Activated CD4-positive, alpha-beta T cell treated with anti-CD3 and anti-CD28 coated beads, Interleukin-2, amount 50 U/mL, for 1 hour (primary cell): Measurements from ENCODE around the gene FAM210B.
"Not testable (repeated sequence)": the region's sequence is repeated elsewhere in the genome, so short reads cannot be mapped to it uniquely, and the experiment has no call there.

Experiments
- DNase-seq: peaks from one replicate; pipeline ENCODE4 v3.0.0-alpha.2; 2020

Gene FAM210B

DNA sequence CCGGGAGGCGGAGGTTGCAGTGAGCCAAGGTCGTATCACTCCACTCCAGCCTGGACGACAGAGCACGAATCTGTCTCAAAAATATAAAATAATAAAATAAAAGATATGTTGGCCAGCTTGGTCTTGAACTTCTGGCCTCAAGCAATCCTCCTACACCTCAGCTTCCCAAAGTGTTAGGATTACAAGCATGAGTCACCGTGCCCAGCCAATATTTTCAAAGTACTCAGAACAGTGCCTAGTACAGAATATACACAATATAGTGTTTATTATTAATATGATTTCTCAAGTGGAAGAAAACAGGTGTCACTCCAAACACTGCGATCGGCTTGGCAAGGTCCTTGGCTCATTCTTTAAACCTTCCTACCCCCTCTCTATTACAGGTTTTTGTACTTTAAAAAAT is 3.1 kb downstream of the FAM210B start:
- no peak for DNase-seq

DNA sequence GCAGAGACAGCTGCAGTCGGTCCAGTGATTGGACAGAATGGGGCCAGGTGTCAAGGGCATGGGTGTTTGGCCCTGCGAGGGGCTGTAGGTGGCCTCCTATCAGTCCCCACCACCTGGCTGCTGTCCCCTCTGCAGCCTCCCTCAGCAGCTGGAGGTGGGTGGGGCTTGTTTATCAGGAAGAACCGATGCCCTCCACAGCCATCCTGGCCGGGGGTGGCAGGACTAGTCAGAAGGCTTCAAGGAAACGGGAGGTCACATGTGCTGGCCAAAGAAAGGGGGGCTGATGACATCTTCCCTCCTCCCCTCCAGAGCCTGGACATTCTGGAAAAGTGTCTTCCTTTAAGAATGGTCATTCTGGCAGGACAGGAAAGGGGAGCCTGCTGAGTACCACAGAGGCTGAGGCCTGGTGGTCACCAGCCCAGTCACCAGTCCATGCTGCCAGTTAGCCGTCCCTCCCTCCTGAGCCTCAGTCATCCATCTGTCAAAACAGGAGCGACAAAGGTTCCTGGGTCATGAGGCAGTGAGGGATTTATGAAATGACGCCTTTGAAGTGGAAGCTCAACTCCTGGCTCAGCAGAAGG is 4.1 kb downstream of the FAM210B start:
- DNase-seq, result no peak

DNA sequence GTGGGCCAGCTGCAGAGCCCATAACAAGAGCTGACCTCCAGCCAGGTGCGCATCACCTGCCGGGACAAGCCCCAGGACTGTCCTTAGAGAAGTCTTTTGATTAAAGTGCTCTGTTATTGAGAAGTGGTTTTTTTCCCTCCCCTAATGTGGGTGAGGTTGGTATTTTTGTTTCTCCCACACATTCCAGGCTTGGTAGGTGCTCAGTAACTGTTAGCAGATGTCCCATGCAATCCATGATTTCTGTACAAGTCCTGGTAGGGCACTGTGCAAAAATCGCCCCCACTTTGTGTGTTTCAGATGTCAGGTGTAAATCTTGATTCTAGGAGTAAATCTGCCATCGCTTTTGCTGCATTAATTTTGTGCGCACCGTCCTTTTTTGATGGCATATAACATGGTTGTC is 4.7 kb downstream of the FAM210B start:
- no peak for DNase-seq

DNA sequence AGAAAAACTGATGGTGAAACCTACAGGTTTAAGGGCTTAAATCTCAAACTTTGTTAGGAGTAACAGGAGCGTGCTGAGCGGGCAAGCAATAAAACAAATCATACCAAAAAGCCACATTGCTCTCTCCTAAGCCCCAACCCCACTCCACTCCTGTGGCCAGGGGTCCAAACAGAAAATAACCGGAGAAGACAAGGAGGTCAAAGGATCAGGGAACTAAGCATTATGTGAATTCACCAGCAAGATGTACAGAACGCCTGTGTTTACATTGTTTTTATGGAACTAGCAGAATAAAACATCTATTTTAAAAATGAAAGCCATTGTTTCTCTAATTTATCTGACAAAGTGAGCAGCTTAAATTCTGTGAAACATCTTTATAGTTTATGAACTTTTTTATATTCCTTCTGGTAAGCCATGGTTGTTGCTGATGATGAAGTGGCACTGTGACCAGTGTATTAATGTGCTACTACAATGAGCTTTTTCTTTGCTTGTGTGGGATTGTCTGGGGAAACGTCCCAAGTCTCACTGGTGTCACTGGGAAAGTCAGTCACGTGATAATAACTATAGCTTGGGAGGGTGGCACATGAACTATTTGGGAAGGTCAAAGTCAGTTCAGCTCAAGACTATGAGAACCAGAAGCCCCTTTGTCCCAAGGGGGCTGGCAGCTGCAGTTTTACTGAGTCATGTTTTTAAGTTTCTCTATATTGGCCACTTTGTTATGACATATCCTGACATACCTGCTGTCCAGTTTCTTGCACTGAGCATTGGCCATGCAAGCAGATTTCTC is 9.8 kb downstream of the FAM210B start:
- no peak for DNase-seq

DNA sequence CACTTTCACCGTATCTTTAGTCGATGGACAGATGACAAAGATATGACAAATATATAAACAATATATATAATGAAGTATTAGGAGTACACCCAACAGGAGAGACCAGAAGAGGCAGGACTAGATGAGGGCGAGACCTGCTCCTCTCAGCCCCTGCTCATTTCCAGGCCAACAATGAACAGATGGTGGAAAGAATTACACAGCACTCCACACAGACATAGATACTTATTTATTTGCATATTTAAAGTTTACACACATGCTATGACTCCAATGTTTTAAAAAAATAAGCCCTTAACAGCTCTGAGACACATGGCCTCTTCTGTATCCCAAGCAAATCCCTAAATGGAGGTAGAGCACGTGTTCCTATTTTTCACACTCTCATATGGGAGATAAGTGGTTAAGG is 10.4 kb downstream of the FAM210B start:
- DNase-seq, result no peak

DNA sequence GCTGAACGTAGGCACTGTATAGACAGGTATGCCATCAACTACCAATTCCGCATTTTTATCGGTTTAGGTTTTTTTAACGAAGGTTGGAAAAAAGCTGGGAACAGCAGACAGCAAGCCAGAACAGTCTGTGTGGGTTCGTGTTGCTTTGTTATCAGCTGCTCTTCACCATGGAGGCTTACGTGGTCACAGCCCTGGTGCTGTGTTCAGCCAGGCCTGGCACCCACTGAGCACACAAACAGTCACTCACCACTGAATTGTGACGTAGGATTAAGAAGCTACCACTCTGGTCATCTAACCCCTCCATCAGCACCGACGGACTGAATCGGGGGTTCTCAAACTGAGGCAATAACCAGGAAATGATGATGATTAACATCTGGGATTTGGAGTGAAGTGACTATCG is 13.2 kb downstream of the FAM210B start:
- no peak for DNase-seq

DNA sequence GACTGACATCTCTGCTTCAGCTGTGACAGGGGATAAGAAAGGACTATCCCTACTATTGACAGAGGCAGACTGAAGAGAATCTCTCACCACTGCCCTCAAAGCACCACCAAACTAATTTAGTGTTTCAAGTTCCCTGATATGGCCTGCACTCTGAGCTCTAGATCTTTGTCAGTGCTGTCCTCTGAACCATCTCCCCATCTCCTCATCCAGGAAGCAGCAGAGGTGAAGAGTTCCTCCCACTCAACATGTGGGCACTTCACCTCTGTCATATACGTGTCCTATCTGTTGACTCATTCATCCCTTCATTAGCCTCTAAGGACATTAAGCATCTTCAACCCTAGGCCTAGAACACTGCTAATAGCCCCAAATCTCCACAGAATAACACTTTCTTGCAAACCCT is 14.1 kb downstream of the FAM210B start:
- no peak for DNase-seq

DNA sequence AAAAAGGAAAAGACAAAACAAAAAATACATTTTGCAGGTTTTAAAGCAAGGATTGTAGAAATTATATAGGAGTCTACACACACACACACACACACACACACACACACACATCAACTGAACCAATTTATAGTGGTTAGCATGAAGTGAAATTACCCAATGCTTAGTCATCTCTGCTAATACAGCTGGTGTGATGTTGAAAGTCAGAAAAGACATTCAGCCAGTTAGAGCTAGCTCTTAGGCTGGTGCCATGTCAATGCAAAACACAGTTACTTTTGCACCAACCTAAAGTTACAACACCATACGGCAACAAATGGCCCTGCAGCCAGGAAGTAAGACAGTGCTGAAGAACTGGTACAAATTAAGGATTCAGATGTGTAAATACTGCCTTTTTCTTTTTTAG is 15.2 kb downstream of the FAM210B start:
- DNase-seq, result no peak

DNA sequence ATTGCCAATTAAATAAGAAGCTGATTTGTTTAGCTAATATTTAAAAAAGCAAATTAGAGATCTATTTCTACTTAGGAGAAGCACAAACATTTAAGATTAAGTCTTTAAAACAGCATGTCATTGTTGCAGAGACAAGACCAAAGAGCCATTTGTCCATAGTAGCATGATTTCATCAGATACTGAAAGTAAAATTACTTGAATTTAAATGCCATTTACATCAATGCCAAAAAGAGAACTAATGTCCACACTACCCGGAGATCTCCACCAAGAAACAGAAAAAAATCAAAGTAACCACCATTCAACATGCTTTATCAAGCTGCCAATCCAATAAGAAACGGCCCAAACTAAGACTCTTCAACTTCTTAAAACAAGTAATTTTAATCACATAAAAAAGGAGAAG is 17.6 kb downstream of the FAM210B start:
- DNase-seq, result no peak

DNA sequence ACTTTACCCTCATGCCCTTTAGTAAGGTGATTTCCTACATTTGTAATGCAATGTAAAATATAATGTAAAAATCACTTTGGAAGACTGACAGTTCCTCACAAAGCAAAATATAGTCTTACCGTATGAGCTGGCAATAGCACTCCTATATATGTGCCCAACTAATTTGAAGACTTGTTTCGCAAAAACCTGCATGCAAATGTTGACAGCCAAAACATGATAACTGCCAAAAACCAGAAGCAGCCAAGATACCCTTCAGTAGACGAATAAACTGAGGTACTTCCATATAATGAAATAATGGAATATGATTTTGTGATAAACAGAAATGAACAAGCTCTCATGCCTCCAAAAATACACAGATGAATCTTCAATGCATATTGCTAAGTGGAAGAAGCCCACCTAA is 19.6 kb downstream of the FAM210B start:
- no peak for DNase-seq

DNA sequence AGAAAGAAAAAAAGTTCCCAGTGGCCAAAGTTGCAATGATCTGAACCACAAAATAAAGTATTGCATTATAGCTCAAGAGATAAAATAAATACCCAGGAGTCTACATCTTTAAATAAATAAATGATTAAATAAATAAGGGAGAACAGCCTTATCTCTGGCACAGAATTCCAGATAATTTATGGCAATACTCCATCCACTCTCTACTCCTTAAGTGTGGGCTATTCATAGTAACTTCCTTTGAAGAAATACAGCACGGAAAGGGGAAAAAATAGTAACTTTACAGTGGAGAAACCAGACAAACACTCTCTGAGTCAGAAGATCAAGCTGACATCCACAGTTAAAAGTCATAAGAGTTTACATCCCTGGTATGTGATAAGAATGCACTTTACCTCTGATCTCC is 21.6 kb downstream of the FAM210B start:
- DNase-seq, result no peak

DNA sequence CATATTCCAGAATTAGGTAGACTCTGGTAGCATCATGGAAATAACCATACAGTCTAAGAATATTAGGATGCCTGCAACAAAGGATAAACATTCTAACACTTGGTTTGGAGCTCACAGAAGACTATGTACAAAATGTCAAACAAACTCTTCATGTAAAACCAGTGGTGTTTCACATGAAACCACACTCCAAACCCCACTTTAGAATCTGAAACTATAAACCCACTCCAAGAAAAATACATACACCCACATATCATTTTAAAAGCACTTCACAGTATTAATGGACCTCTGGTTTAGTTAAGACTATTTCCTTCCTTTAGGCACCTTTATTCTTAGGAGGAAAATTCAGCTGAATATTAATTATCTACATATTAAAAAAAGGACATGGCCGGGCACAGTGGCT is 22.7 kb downstream of the FAM210B start:
- DNase-seq, result no peak

DNA sequence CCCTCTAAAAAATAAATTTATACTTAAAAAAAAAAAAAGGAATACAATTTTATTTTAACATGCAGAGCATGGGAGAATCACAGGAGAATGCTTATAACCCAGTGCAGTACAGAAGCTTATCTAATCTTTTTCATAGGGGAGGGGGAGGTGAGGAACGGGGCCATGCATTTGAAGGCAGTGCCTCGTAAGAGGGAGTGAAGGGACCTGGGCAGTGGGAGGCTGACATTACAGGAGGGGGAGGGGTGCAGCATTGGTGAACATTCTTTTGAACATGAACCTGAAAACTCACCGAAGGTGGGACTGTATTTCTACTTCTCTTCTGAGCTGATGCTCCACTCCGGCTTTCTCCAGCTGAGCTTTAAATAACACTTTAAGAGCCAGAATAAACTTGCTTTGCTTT is 23.9 kb downstream of the FAM210B start:
- DNase-seq, result no peak

DNA sequence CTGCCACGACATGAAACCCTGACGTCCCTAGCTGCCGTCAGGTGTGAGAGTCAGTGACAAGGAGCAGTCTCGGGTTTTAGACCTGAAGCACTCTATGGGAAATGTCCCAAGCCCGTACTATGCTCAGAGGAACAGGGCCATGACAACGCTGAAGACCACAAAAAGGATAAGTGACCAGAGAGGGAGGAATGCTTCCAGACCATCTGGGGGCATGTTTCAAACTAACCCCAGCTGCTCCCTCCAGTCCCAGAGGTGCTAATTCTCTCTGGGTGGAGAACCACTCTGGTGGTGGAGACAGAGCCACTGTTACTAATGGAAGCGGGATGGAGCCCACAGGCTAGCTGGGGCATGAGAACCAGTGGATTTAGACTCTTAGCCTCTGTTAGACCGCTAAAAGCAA is 24.6 kb downstream of the FAM210B start:
- no peak for DNase-seq

DNA sequence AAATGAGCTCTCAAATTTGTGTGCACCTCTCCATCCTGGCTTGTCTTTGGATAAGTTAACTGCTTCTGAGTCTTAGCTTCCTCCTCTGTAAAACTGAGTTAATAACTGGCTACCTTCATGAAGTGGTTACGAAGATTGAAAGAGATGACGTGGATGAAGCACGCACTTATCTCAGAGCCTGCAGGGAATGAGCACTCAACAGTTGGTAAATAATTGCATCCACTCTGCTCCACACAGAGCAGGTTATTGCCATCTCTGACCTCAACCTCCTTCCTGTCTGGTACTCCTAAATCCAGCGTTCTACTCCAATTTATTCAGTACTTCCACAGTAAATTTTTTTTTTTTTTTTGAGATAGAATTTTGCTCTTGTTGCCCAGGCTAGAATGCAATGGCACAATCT is 26.4 kb downstream of the FAM210B start:
- DNase-seq, result no peak

DNA sequence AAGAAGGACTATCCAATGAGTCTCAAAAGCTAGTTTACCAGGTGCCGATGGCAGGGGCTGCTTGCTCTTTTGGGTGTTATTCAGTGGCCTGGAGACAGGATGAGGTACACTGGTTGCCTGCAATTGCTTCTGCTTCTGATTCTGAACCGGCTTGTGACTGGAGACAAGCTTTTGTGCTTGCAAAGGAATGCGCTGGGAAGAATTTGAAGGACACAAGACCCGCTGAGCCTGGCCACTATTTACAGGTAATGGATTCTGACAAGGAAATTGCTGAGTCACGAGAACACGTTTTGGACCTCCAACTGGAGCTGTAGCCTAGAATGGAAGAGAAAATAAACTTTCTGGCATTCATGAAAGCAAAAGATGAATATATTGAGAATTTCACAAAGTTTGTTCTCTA is 27.4 kb downstream of the FAM210B start:
- no peak for DNase-seq

DNA sequence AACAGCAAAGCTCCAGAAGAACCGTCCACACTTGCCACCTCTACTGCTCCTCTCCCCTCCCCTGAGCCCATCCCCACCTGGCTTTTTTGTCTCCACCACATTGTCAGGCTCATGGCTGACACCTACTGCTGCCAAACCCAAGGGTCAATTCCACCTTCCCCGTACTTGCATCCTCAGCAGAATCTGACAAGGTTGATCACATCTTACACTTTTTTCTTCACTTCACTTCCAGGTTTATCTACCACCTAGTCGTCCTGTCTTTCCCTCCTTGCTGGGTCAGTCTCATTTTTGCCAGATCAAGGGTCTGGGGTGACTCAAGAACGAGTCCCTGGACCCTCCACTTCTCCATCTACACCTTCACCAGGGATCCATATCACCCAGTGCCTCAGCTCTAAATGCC is 30.1 kb downstream of the FAM210B start:
- DNase-seq, result no peak

DNA sequence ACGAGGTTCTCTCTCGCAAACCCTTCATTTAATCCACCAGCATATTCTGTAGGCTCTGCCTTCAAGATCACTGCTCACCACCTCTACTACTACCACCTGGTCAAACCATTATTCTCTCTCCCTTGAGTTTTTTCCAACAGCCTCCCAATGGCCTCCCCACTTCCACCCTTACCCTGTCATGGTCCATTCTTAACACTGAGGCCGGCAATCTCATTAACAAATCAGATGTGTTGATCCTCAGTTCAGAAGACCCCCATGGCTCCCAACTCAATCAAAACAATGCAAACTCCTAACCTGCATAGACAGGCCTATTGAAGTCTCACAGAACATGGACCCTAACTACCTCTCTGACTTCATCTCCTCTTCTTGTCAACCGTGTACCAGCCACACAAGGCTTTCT is 31.0 kb downstream of the FAM210B start:
- no peak for DNase-seq

DNA sequence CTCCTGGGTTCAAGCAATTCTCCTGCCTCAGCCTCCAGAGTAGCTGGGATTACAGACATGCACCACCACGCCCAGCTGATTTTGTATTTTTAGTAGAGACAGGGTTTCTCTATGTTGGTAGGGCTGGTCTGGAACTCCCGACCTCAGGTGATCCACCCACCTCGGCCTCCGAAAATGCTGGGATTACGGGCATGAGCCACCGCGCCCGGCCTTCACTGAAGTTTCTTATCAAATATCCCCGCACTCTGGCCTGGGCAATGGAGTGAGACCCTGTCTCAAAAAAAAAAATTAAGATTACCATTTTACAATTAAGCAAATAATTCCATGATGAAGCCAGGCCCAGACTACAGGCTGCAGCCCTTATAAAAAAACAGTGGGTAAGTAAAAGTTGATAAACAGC is 31.6 kb downstream of the FAM210B start:
- DNase-seq, result not testable (repeated sequence)

DNA sequence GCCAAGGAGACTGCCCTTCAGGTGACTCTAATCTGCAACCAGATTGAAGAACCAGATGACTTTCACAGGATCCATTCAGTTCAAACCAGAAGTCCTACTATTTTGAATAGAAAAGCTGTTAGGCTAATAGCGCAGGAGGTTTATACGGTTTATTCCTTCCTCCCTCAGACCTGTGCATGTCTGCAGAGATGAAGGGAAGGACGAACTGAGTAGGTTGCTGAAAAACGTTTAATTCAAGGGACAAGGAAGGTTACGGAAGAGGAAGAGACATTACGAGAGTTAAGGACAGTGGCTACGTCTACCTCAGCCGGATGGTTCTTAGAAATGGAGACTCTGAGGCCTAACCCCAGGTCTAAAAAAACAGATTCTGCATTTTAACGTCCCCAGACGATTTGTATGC is 32.3 kb downstream of the FAM210B start:
- DNase-seq, result no peak

DNA sequence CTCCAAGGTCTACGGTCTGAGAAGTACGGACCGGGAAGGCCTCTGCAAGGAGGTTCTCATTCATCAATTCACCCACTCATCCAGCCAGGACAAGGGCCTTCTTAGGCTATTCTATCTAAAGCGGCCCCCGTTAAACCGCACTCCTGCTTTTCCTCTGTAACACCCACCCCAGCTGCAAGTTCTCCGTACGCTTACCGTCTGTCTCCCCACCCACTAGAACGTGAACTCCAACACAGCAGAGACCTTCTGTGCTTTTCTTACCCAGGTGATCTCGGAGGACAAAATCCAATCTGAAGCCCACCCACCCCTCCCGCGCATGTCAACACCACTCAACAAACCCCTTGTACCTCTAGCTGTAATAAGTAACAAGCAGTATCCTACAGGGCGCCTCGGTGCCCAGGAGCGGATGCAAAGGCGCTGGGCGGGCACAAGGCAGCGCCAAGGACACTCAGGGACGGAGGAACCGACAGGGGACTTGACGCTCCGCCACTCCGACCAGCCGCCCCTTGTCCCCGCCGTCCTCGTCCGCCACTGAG is 32.9 kb downstream of the FAM210B start:
- no peak for DNase-seq

DNA sequence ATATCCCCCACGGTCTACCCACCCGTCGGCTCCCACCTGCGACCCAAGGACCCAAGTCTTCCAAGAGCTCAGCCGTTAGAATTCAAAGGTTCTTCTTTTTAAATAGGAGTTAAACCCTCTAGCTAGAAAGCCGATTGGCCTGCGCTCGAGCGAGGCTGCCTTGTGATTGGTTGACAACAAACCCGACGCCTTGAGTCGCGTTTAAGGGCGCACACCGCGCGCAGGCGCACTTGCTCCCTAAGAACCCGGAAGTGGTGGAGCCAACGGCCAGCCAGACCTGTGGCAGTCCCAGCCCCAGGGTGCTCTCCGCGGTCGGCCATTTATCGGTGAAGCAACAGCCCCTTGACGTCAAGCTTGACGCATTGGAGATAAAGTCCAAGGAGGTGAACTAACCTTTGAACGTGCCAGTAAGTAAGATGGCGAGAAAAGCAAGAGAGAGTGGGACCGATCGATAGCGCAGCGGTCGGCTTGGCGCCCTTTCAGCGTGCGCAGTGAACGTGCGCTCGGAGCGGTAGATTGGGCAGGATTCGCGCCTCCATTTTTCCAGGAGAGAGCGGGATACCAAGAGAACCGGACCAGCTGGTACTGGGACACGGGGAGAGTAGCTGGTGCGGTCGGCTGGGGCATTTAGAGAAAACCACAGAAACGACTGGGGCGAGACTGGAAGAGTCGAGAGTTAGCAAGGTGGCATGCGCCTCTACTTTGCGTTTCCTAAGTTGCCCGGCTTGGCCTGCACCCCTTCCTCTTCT is 33.5 kb downstream of the FAM210B start, which contains the start of the genes AURKA and CSTF1:
Gene AURKA, minus strand, starts transcription at position 84 of the 749 bp plus-strand sequence. CDS start 4,018 bp downstream, outside the sequence.
Gene CSTF1, plus strand, starts transcription at position 514 of the 749 bp plus-strand sequence. CDS start 2,908 bp downstream, outside the sequence.
- peak; percentile 99 for DNase-seq

DNA sequence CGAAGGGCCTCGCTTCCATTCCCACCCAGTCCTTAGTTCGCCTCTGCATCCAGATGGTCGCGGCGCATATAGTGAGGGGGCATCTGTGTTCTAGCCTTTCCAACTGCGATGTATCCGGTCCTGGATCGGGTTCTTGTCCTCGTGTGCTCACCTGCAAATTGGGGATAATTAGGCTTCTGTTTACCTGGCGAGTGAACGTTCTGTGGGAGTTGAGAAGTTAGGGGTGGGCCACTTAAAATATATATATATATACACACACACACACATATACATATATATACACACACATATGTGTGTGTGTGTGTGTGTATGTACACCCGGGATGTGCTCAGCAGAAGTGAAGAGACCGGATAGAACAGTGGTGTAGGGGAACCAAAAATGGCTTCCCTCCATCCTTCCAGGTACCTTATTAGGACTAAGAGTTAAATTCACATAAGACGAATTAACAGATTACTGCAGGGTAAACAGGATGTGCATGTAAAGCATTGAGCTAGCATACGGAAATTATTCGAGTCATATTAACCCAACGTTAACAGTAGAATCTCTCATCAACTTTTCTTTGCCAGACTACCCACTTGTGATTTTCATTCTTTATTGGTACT is 34.2 kb downstream of the FAM210B start:
- DNase-seq, result no peak
